ENCODE measurements around the gene USP53. TPM values are rescaled to one million over a fixed set of nuclear protein-coding genes. Genes with fewer than 3 reads are reported as not detected.

USP53 gene
- total and polyA plus RNA-seq, 7 donors, result 6.0 to 89.5 (median 53.5) TPM

DNA sequence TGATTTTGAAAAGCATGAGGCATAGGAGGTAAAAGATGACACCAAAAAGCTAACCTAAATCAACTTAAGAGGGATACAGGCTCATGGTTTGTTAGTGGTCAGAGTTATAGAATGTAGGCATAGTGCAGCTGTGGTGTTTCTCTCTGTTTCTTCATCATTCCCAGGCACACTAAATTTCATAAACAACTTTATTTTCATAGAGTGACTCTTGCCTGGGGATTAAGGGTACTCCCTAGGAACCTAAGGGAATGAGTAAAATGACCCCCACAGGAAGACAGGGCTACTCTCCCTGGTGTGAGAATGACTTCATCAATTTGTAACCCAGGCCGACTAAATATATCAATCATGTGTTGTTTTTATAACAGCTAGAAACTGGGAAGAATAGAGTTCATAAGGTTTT lies 98.3 kb downstream of the USP53 start:
- DNase-seq (no peak), ATAC-seq (no peak)
- H3K27ac ChIP-seq, result no peak overlapping the region
- no peaks in the 10 kb centered on the region for H3K36me3 ChIP-seq (ENCODE audit: insufficient read depth in 1 of 2, low read depth in 1 of 2)
- TF ChIP-seq, protein P1, sequence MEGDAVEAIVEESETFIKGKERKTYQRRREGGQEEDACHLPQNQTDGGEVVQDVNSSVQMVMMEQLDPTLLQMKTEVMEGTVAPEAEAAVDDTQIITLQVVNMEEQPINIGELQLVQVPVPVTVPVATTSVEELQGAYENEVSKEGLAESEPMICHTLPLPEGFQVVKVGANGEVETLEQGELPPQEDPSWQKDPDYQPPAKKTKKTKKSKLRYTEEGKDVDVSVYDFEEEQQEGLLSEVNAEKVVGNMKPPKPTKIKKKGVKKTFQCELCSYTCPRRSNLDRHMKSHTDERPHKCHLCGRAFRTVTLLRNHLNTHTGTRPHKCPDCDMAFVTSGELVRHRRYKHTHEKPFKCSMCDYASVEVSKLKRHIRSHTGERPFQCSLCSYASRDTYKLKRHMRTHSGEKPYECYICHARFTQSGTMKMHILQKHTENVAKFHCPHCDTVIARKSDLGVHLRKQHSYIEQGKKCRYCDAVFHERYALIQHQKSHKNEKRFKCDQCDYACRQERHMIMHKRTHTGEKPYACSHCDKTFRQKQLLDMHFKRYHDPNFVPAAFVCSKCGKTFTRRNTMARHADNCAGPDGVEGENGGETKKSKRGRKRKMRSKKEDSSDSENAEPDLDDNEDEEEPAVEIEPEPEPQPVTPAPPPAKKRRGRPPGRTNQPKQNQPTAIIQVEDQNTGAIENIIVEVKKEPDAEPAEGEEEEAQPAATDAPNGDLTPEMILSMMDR (IDR thresholded peaks at IDR 0.05), result no peak
- intact Hi-C loops (cut with DNase I), result loop anchor here (5.0 to 10.0 kb wide), 2 partner anchors 314 to 316 kb away; partner anchors contain the start of gene PDE5A (in 2 of the 2)
- no peaks in the 10 kb centered on the region for H3K9me3 ChIP-seq
- H3K4me1 ChIP-seq, result no peaks in the 10 kb centered on the region
- WGBS, 3 donors, result 48 to 68% (median 56%) methylated on average over 1 of the region's 1 CpG
- no peaks in the 10 kb centered on the region for H3K27me3 ChIP-seq (ENCODE audit: insufficient read depth in 3 of 3, low read length in 2 of 3)
- no peak overlapping the region for H3K4me3 ChIP-seq

DNA sequence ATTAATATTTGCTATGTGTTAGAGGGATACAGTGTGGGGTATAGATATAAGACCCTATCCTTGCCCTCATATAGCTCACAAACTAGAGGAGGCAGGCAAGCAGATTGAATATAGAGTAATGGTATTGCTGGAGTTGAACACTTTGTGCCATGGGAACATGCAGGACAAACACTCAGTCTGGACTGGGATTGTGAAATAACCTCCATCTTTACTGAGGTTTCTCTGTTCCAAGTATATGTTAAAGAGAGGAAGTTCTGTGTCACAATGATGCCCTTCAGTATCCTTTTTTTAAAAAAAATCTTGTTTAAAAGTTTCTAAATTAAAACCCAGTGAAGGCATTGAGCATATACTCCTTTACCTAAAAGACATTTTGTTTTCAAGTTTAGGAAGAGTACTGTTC lies 100.7 kb downstream of the USP53 start:
- Histone ChIP-seq H3K27me3 (ENCODE audit: insufficient read depth in 3 of 3, low read length in 2 of 3) (no peaks in the 10 kb centered on the region), H3K4me1 (no peaks in the 10 kb centered on the region), H3K36me3 (ENCODE audit: insufficient read depth in 1 of 2, low read depth in 1 of 2) (no peaks in the 10 kb centered on the region), H3K27ac (no peak overlapping the region), H3K9me3 (no peaks in the 10 kb centered on the region), H3K4me3 (no peak overlapping the region)
- DNase-seq (no peak), ATAC-seq (no peak)
- intact Hi-C loops (cut with DNase I), result loop anchor here (5.0 to 10.0 kb wide), 2 partner anchors 312 to 314 kb away; partner anchors contain the start of gene PDE5A (in 2 of the 2)
- TF ChIP-seq, protein P1 (IDR thresholded peaks at IDR 0.05), result no peak

DNA sequence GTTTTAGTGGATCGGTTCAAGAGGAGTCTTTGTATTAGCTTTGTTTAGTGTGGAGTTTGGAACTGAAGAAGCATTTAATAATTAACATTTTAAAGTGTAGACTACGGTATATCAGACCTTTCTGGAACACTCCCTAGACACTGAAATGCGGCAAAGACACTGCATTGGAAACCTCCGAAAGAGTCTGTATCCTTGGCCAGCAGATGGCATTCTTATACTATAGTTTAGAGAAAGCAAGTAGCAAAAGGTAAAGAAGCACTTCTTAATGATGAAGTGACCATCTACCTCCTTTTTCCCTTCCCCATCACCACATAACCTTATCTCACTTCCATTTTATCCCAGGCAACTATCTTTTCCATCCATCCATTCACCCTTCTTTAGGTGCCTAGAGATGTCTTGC lies 101.8 kb downstream of the USP53 start:
- no peak overlapping the region for H3K4me3 ChIP-seq
- H3K4me1 ChIP-seq, result no peaks in the 10 kb centered on the region
- TF ChIP-seq, protein P1 (IDR thresholded peaks at IDR 0.05), result peak; percentile 48
- ATAC-seq (peak in 2 of 4 donors; percentile 64 to 78), DNase-seq (no peak)
- H3K36me3 ChIP-seq (ENCODE audit: insufficient read depth in 1 of 2, low read depth in 1 of 2), result no peaks in the 10 kb centered on the region
- no peaks in the 10 kb centered on the region for H3K27me3 ChIP-seq (ENCODE audit: insufficient read depth in 3 of 3, low read length in 2 of 3)
- intact Hi-C loops (cut with DNase I), result loop anchor here (5.0 to 10.0 kb wide), 2 partner anchors 310 to 313 kb away; partner anchors contain the start of gene PDE5A (in 2 of the 2)
- WGBS, 3 donors, result 20 to 32% (median 21%) methylated on average over 4 of the region's 4 CpGs
- no peak overlapping the region for H3K27ac ChIP-seq
- H3K9me3 ChIP-seq, result no peaks in the 10 kb centered on the region

DNA sequence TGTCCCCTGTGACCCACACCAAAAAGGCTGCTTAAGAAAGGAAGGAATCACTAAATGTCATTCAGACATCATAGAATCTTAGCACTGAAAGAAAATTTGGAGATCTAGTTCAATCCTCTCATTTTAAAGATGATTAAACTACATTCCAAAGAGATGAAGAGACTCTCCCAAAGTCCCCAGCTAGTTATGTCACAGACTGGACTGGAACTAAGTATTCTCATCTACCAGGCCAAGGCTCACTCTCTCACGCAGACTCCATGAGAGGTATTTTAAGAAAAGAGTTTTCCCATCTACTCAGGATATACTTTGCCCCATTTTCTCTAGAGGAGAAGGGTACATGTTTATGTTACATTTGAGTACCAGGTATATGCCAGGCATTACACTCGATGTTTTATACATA lies 102.5 kb downstream of the USP53 start:
- Histone ChIP-seq H3K27ac (no peak overlapping the region), H3K27me3 (ENCODE audit: insufficient read depth in 3 of 3, low read length in 2 of 3) (no peaks in the 10 kb centered on the region), H3K4me3 (no peak overlapping the region), H3K36me3 (ENCODE audit: insufficient read depth in 1 of 2, low read depth in 1 of 2) (no peaks in the 10 kb centered on the region), H3K9me3 (no peaks in the 10 kb centered on the region), H3K4me1 (no peaks in the 10 kb centered on the region)
- intact Hi-C loops (cut with DNase I), result loop anchor here (5.0 to 10.0 kb wide), 2 partner anchors 177 to 310 kb away; partner anchors contain the start of gene PDE5A (in 1 of the 2)
- no peak for ATAC-seq
- no peak for DNase-seq
- TF ChIP-seq, protein P1 (IDR thresholded peaks at IDR 0.05), result no peak
- 72 to 81% (median 75%) methylated on average over 2 of the region's 2 CpGs for WGBS, 3 donors

DNA sequence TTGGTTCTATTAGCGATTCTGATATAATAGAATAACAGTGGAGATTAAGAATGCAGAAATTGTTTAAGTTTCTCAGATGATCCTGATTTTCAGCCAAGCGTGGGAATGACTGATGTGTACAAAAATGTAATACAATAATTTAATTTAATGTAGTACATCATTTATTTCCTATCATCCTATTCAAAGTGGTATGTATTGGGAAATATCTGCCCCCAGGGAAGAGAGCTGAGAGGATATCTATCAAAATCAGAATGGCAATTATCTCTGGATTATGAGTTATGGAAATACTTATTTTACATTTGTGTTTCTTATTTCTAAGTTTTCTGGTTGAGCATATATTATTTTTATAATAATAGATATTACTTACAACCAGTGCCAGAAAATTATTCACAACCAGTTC lies 105.5 kb downstream of the USP53 start:
- Histone ChIP-seq H3K27ac (no peak overlapping the region), H3K27me3 (ENCODE audit: insufficient read depth in 3 of 3, low read length in 2 of 3) (no peaks in the 10 kb centered on the region), H3K4me3 (no peak overlapping the region), H3K9me3 (no peaks in the 10 kb centered on the region), H3K4me1 (no peaks in the 10 kb centered on the region), H3K36me3 (ENCODE audit: insufficient read depth in 1 of 2, low read depth in 1 of 2) (no peaks in the 10 kb centered on the region)
- TF ChIP-seq, protein P1 (IDR thresholded peaks at IDR 0.05), result no peak
- intact Hi-C loops (cut with DNase I), result loop anchor here (5.0 to 10.0 kb wide), 2 partner anchors 174 to 307 kb away; partner anchors contain the start of gene PDE5A (in 1 of the 2)
- no peak for DNase-seq
- 63 to 73% (median 72%) methylated on average over 2 of the region's 2 CpGs for WGBS, 3 donors
- ATAC-seq, result no peak
